IPS DF 19.7 (cell line): ENCODE measurements around the gene EPHX1.
"Not testable (repeated sequence)": the region's sequence is repeated elsewhere in the genome, so short reads cannot be mapped to it uniquely, and the experiment has no call there.

ENCODE experiments used
- DNase-seq: peaks from one replicate; pipeline ENCODE4 v3.0.0-alpha.2; 2013; ENCODE audit warnings: low read depth, low spot score

EPHX1 gene

DNA sequence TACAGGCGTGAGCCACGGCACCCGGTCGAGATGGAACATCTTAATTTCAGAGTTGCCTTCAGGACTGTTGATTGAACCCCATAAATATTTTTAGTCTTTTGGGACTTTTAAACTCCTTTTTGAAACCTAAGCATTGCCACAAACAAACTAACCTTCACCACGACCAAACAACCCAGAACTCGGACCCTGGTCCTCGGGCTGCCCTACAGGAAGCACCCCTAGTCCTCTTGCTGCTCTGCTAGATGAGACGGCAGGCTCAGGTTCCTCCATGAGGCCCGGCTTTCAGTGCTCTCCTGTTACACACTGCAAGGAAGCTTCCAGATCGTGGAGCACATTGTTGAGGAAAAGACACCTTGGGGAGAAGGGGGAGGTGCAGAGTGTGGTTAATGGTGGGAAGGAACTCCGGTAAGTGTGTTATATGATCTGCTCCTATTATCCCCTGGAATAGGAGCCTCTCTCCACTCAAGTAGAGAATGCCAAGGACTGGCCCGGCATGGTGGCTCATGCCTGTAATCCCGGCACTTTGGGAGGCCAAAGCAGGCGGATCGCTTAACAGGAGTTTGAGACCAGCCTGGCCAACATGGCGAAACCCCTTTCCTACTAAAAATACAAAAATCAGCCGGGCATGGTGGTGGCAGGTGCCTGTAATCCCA, 5.7 kb downstream of the EPHX1 start:
- DNase-seq: no peak

DNA sequence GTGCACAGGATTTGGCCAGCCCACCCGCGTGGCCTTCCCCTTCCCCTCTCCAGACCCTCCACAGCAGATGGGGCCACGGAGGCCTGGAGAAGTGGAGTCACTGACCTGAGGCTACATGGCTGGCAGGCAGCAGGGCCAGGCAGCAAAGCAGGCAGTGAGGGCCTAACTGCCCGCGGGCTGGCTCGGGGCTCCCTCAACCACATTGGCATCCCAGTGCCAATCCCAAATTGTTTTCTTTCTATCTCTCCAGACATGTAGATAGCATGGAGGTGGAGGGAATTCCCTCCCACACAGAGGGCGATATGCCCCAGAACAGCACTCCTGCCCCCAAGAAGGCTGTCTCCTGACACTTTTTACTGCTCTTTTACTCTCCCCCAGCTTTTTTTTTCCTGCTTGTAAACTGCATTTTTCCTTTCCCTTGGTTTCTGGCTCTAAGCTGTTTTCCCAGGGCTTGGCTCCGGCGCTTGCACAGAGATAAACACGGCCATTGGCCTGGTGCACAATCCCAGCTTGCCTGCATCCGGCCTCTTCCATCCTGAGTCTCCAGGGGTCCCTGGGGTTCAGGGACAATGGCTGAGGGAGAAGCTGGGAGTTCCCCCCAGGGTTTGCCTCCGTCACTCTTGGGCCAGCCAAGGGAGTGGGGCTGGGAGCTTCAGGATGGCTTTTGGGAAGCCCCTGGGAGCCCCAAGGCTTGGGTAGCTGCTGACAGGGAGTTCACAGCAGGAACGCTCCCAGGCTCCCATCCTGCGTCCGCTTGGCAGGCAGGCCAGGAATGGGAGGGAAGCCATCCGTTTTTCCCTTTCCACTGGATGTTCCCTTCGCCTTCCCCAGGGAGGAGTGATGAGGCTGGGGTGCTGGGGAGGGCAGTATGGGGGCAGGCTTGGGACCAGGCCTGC, 7.0 kb downstream of the EPHX1 start:
- DNase-seq: no peak

DNA sequence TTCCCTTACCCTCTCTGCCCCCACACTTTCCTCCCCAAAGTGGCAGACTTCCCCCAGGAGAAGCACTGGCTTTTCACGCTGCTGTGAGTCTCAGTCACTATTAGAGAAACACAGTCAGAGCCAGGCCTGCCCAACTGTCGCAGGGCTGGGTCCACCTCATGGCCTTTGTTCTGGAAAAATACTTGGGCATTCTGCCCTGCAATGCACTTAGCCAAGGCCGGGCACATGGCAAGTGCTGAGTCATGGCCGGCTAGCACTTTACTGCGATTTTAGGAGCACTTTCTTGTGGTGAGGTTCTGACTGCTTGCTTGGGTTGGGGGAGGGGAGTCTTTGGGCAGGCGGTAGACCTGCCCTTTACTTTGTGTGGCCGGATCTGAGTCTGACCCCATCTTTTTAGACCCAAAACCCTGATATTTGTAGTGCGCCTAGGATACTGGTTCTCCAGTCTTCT, 7.7 kb downstream of the EPHX1 start:
- DNase-seq: no peak

DNA sequence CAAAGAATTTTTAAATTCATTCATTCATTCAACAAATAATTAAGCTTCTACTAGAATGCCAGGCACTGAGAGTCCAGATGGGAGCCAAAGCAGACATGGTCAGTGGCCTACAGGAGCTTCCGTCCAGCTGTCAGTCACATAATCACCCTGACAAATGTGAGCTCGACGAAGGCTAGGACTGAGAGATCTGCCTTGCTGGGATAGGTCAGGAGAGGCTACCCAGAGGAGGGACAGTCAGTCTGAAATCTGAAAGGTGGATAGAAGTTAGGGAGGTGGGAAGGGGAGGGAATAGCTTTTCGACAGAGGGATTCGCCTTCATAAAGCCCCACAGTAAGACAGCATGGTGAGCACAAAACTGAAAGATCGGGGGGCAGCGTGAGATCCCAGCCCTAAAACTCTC, 8.3 kb downstream of the EPHX1 start:
- no peak for DNase-seq

DNA sequence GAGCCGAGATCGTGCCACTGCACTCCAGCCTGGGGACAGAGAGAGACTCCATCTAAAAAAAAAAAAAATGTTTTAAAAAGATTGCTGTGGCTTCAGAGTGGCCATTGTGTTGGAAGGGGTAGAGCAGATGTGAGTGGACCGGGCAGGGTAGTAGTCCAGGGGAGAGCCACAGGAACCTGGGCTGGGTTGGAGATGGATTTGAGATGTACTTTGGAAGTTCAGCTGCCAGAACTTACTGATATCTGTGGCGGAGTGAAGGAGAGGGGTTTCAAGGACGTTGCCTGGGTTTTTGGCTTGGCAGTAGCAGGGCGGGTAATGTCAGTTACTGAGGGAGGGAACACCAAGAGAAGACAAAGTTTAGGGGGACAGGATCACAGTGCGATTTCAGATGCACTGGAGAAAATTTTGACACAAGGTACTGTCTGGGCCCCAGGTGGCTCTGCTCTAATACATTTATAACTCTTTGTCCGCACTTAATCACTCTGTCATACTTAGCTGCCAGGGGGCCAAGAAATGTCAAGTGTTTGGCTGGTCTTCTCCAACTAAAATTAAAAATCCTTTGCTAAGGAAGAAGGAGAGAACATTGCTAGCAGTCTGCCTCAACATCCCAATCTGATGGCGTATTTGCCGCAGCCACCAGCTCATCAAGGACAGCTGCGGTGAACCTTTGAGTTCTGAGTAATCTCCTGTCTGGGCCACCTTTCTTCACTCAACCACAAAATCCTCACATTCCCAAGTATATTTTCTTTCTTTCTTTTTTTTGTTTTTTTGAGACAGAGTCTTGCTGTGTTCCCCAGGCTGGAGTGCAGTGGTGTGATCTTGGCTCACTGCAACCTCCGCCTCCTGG, 9.6 kb downstream of the EPHX1 start:
- no peak for DNase-seq

DNA sequence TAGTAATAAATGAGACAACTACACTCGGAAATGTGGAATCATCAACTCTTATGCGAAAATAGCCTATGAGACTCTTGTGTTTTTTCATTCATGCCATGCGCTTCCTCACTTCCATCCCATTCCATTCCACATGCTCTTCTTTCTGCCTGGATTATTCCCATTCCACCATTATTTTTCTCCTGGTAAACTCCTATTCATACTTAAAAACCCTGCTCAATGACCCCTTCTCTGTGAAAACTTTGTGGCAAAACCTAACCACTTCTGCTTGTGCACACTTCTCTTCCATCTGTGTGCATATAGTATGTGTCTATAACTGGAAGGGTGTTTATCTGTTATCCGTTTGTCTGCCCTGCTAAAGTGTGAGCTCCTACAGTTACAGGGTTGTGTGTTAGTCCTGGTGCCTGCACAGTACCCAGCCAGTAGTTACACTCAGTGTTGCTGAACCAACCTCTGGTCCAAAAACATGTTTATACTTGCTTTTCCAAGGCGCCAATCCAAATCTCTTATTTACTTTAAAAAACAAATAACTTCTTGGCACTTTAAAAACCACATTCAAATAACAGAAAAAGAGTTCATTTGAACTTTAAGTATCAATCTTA, 10.7 kb downstream of the EPHX1 start:
- no peak for DNase-seq

DNA sequence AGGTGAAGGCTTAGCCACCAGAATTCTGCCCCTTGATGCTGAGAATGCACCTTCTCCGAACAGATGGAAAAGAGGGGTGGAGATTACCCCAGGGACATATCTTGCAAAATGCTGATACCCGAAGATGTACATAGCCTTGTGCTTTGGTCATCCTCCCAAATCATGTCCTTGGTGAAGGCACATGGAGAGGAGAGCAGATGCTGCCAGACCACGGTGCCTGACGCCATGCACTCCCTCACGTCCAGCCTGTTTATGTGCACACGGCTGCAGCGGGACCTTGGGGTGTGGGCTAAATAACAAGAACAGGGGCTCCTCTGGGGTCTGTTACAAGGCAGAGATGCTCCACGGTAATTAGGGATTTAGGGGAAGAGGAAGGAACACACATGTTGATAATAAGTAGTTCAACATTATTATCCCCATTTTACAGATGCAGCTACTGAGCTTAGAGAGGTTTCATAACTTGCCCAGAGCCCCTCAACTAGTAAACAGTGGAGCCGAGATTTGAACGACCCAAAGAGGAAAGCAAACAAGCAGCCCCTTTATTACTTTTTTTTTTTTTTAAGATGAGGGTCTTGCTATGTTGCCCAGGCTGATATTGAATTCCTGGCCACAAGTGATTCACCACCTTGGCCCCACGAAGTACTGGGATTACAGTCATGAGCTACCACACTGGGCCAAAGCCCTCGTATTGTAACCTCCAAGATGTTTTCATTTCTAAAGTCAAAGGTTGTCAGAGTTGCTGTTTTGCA, 12.9 kb downstream of the EPHX1 start:
- DNase-seq: no peak

DNA sequence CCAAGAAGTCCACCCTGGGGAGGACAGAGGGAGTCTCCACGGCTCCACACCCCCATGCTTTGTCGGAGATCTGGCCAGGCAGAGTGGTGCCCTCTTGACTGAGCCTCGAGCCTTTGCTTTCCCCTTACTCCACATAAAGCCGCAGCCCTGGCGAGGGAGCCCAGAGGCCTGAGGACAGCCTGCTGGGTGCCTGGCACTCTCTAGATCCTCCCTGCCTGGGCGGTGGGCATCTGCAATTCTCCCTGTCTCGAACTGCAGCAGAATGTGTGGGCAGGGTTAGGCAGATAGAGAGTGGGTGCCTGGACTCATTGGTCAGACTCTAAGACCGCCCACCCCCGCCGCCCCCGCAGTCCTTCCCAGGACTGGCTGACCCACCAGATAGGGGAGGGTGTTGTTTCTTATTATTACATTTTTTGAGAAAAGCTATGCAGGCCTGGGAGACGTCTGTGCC, 13.9 kb downstream of the EPHX1 start:
- no peak for DNase-seq

DNA sequence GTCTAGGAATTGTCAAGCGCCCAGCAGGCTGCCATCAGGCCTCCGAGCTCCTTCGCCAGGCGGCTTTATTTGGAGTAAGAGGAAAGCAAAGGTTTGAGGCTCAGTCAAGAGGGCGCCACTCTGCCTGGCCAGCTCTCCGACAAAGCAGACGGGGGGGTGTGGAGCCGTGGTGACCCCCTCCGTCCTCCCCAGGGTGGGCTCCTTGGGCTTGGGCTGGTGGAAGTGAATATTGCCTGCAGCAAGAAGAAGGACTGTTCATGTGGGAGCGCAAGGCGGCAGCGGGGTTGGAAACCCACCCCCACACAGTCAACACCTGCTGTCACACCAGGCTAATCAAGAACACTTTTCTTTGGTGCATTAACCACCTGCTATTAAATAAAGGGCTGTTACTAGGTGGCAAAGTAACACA, 14.6 kb downstream of the EPHX1 start:
- no peak for DNase-seq

DNA sequence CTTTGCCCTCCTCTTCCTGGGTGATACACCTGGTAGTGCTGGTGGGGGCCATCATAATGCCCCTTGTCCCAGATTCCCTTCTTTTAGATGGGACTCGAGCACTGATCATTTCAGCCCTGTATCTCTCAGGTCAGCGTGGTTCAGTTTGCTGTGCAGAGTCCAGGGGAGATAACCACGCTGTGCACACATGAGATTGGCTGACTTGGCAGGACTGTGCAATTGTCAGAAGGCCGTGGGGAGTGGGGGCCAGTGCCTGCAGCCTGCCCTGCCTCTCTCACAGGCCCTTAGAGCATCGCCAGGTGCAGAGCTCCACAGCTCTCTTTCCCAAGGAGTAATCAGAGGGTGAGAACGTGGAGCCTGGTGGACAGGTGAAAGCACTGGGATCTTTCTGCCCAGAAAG, 15.2 kb downstream of the EPHX1 start:
- no peak for DNase-seq

DNA sequence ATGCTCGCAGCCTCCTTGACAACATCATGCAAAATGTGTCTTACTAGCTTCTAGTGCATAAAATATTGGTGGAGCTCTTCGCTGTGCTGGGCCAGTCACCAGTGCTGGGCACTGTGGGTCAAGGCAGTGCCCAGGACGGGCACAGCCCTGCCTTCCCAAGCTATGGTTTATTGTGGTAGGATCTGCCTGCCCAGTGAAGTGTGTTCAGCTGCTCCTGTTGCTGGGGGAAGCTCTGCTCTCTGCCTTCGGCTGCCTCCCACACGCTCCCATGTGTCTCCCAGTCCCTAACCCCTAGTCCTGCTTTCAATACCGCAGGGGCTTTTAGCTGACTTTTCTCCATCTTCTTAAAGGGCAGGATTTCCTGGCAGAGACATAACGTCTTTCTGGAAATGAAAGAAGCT, 15.7 kb downstream of the EPHX1 start:
- no peak for DNase-seq

DNA sequence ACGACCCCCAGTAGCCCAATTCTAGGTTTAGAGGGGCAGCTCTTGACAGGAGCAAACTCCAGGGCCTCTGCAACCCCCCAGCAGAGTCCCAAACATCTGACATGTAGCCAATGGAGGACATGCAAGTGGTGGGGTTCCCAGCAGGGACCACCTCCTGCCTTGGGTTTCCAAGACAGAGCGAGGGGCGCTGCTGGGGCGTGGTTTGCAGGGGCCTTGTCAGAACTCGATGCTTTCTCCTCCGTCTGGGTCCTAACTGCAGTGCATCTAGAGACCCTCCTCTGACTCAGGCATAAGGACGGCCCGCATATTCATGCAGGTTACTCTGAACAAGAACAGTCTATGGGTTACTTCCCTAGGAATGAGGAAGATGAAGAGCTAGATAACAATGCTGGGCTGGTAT, 17.2 kb downstream of the EPHX1 start:
- DNase-seq: no peak

DNA sequence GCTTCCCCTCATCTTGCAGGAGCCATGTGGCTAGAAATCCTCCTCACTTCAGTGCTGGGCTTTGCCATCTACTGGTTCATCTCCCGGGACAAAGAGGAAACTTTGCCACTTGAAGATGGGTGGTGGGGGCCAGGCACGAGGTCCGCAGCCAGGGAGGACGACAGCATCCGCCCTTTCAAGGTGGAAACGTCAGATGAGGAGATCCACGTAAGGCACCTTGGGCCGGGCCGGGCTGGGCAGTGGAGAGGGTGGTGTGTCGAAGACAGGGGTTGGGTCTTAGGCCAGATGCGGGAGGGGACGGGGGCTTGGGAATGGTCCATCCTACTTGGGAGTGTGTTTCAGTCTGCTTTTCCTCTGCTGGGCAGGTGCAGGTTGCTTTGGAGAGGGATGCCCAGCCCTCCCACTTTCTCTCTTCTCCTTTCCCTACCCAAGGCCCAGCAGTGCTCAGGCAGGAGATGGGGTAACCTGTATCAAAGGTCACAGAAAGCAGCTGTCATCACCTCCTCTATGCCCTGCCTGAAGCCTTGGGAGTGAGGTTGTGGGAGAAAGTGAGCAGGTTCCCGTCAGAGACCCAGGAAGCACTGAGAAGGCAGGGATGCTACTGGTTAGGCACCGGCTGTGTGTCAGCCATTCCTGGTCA, 18.9 kb downstream of the EPHX1 start:
- no peak for DNase-seq

DNA sequence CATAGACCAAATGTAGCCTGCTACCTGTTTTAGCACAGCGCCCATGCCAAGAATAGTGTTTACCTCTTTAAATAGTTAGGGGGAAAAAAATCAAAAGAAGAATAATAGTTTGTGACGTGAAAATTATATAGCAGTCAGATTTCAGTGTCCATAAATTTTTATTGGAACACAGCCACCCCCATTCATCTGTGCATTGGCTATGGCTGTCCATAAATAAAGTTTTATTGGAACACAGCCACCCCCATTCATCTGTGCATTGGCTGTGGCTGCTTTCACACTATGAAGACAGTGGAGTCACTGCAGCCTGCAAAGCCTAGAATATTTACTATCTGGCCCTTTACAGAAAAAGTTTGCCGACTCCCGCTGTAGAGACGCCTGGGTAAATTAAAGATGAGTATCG, 20.9 kb downstream of the EPHX1 start:
- no peak for DNase-seq

DNA sequence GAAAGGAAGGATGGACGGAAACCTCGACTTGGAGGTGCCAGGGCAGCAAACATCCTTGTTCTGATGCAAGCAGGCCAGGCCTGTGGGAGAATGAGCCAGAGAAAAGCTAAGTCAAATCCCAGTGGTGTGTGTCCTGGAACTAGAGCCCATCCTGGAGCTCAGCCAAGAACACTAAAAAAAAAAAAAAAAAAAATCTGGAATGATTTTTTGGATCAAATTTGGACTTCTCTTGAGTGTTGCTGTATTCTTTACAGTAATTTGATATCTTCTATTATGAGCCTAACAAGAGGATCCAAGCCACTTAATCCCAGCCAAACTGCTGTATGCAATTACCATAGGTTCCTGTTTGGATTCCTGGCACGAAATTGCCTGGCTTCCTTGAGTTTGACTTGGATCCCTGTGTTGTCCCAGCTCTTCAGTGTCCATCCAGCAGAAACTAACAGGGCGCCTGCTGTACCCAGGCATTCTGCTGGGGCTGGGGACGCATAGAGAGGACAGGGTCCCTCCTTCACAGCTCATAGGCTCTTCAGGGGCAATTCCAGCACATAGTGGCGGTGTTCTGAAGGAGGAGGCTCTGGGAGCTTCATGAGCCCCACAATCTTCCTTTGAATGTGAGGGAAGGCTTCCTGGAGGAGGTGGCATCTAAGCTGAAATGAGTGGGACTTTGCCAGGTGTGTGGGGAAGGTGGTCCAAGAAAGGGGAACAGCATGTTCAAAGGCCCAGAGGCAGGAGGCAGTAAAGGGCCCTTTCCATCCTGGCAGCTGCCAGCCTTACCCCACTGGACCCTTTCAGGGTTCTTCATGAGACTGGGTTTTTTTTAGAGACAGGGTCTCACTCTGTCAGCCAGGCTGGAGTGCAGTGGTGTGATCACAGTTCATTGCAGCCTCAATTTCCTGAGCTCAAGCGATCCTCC, 24.7 kb downstream of the EPHX1 start:
- DNase-seq: no peak

DNA sequence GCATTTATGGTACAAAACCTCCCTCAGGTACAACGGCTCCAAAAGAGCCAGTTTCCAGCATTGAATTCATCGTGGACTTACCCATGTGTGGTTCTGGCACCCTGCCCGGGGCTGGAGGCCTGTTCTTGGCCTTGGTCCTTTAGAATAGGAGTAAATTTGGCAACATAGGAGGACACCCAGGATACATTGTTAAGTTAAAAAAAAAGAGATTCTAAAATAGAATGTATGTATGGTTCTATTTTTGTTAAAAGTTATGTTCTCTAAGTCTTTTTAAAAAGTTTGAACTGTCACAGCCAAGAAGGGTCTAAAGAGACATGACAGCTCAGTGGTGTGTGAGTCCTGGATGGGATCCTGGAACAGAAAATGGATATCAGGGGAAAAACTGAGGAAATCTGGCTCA, 25.9 kb downstream of the EPHX1 start:
- DNase-seq: no peak

DNA sequence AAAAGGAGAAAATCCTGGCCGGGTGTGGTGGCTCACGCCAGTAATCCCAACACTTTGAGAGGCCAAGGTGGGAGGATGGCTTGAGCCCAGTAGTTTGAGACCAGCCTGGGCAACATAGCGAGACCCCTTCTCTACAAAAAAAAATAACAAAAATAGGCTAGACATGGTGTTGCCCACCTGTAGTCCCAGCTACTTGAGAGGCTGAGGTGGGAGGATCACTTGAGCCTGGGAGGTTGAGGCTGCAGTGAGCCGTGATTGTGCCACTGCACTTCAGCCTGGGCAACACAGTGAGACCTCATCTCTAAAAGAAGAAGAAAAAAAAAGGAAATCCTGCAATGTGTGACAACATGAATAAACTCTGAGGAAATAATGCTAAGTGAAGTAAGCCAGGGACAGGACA, 26.4 kb downstream of the EPHX1 start:
- not testable (repeated sequence) for DNase-seq

DNA sequence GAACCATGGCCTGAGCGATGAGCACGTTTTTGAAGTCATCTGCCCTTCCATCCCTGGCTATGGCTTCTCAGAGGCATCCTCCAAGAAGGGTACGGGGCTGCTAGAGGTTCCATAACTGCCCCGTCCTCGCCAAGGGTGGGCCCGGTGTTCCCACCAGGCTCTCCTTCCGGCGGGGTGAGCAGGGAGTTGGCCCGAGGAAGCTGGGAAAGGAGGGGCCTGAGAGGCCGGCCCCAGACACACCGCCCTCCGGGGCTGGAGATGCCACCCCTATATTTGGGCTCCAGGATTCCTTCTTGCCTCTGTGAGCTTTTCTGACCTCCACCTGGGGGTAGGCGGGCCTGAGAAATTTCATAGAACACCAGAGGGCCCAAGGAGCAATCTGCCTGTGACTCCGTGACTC, 28.9 kb downstream of the EPHX1 start:
- no peak for DNase-seq

DNA sequence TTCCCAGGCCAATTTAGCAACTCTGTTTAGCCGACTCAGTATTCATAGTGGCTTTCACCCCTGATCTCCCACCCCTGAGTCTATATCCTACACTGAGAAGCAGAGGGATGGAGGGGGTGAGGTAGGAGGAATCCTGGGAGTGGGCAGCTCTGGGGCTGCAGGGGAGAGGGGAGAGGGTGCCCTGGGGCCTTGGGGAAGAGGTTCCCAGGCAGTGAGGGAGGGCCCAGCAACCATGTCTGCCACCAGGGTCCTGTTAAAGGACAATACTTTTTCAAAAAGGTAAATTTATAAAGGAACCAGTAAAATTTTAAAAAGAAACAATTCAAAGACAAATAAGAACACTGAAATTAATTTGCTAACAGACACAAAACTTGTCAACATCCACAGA, 30.3 kb downstream of the EPHX1 start:
- no peak for DNase-seq

DNA sequence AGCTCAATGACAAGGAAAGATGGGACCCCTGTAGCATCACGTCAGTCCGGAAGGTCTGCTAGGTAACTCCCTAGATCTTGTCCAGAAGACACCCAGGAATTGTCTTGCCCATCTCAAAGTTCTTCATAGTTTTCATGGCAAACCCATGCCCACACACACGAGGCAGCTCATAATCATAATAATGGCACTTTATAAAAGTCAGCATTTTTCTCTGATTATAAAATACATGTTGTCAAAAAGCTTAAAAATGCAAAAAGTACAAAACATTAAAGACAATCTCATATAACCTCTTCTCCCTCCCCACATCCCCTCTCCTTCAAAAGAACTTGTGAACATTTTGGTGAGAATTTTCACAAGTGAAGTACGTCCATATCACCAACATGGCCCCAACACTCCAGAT, 30.8 kb downstream of the EPHX1 start:
- no peak for DNase-seq
